Peyer's patch (tissue), 4 donors: ENCODE measurements around the gene KCNB1. TPM values are rescaled to one million over a fixed set of nuclear protein-coding genes. Genes with fewer than 3 reads are reported as not detected.

Source experiments
- DNase-seq, 3 donors: peaks; one replicate each; pipeline ENCODE4 v3.0.0-alpha.2; 2017 to 2019
- H3K27ac ChIP-seq, 4 donors: fragments of 200-600 bp; sonication (generic); one replicate each; pipeline ENCODE4 v1.5.1; 2016 to 2019
- H3K27me3 ChIP-seq, 2 donors: fragments of 200-600 bp; sonication (generic); one replicate each; pipeline ENCODE4 v1.5.1; 2019
- H3K36me3 ChIP-seq, 3 donors: fragments of 200-600 bp; sonication (generic); one replicate each; pipeline ENCODE4 v1.5.1; 2016 to 2019
- H3K4me1 ChIP-seq, 4 donors: fragments of 200-600 bp; sonication (generic); one replicate each; pipeline ENCODE4 v1.5.1; 2016 to 2019
- H3K4me3 ChIP-seq, 4 donors: fragments of 200-600 bp; sonication (generic); 1 replicate in 3 of 4; 2 replicates in 1 of 4; pipeline ENCODE4 v1.5.1; 2016 to 2019; ENCODE audit warnings: mild to moderate bottlenecking in 1 of 4
- H3K9me3 ChIP-seq, 4 donors: fragments of 200-600 bp; sonication (generic); one replicate each; pipeline ENCODE4 v1.5.1; 2016 to 2019; ENCODE audit warnings: mild to moderate bottlenecking in 1 of 4
- POLR2A ChIP-seq, 2 donors: fragments of 450-650 bp; IDR thresholded peaks; one replicate each; pipeline ENCODE4 v1.5.1; 2017; ENCODE audit warnings: antibody characterized with exemption in 2 of 2, mild to moderate bottlenecking in 2 of 2, moderate library complexity in 2 of 2
- total RNA-seq, 4 donors: library from RNA; depleted of rRNA; stranded (reverse); fragments of >200 nt; gene quantifications; one replicate each; pipeline ENCODE4 v1.1.0, GENCODE V29; 2016
- TF ChIP-seq, protein P1 (sequence below), 6 experiments: fragments of 450-650 bp in 4 of 6; fragments of 200-600 bp in 2 of 6; sonication (generic) in 1 of 6; IDR thresholded peaks; one replicate each; pipeline ENCODE4 v1.5.1; 2017 to 2019; ENCODE audit warnings: antibody characterized with exemption in 6 of 6, mild to moderate bottlenecking in 3 of 6, moderate library complexity in 1 of 6

The KCNB1 gene
- total RNA-seq, 4 donors from 2014 or later: 0.35 to 0.85 (median 0.61) TPM

DNA sequence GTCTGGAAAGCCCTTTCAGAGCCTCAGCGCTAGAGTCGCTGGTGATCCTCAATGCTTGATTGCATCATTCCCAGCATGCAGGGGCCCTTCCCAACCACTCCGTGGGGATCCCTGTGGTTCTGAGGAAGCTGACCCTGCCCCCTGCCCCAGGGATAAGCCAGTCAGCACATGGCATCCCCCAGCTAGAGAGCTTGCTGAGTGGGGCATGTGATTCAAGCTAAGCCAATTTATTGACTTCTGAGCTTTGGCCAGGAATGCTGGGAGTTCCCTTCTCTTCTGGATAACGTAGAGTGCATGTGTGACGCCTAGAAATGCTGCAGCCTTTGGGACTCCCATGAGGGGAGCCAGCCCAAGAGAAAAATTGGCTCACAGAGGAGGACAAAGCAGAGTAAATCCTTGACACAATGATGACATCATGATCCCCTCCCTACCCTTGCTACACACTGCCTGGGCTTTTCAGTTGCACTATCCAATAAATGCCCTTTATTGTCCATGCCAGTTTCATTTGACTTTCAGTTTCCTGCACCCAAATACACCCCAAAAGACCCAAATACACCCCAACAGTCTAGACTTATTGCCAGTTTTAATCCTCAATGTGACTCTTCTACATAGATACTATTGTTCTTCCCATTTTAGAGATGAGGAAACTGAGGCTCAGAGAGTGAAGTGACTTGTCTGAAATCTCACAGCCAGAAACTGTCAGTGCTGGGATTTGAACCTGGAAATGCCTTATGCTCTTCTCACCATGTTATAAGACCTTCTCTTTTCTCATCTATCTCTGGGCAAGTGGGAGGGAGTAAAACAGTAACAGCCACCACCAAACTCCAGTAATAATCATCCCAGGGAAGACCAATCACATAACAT, 34.3 kb downstream of the KCNB1 start:
- Histone ChIP-seq H3K4me1 (peaks cover 0 to 4% (median 0%) of the 10 kb centered on the region in 4 donors), H3K27me3 (no peaks in the 10 kb centered on the region), H3K36me3 (no peaks in the 10 kb centered on the region), H3K27ac (peak overlapping the region; percentile 5 to 73 (median 26)), H3K9me3 (no peaks in the 10 kb centered on the region), H3K4me3 (no peak overlapping the region)
- TF ChIP-seq POLR2A (IDR thresholded peaks at IDR 0.05): no peak
- TF ChIP-seq, protein P1, sequence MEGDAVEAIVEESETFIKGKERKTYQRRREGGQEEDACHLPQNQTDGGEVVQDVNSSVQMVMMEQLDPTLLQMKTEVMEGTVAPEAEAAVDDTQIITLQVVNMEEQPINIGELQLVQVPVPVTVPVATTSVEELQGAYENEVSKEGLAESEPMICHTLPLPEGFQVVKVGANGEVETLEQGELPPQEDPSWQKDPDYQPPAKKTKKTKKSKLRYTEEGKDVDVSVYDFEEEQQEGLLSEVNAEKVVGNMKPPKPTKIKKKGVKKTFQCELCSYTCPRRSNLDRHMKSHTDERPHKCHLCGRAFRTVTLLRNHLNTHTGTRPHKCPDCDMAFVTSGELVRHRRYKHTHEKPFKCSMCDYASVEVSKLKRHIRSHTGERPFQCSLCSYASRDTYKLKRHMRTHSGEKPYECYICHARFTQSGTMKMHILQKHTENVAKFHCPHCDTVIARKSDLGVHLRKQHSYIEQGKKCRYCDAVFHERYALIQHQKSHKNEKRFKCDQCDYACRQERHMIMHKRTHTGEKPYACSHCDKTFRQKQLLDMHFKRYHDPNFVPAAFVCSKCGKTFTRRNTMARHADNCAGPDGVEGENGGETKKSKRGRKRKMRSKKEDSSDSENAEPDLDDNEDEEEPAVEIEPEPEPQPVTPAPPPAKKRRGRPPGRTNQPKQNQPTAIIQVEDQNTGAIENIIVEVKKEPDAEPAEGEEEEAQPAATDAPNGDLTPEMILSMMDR (IDR thresholded peaks at IDR 0.05): no peak
- DNase-seq: no peak

DNA sequence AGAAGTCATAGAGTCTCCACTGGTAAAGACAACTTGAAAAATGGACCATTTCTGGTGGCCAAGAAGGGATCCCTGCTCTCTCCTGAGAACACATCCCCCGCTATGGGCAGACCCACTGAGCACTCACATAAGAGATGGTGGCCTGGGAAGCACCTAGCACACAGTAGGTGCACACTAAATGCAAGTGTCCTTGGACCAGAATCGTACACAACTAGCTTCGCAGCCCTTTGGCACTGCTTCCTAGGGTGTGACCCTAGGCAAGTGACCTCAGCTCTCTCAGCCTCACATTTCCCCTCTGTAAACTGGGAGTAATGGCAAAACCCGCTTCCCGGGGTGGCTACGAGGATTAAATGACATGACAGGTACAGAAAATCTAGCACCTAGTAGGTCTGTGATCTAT, 35.1 kb downstream of the KCNB1 start:
- Histone ChIP-seq H3K4me1 (peaks cover 0 to 4% (median 0%) of the 10 kb centered on the region in 4 donors), H3K9me3 (no peaks in the 10 kb centered on the region), H3K4me3 (no peak overlapping the region), H3K27me3 (no peaks in the 10 kb centered on the region), H3K27ac (peak overlapping the region; percentile 19 to 73 (median 36)), H3K36me3 (no peaks in the 10 kb centered on the region)
- TF ChIP-seq POLR2A (IDR thresholded peaks at IDR 0.05): no peak
- TF ChIP-seq, protein P1 (IDR thresholded peaks at IDR 0.05): no peak
- no peak for DNase-seq

DNA sequence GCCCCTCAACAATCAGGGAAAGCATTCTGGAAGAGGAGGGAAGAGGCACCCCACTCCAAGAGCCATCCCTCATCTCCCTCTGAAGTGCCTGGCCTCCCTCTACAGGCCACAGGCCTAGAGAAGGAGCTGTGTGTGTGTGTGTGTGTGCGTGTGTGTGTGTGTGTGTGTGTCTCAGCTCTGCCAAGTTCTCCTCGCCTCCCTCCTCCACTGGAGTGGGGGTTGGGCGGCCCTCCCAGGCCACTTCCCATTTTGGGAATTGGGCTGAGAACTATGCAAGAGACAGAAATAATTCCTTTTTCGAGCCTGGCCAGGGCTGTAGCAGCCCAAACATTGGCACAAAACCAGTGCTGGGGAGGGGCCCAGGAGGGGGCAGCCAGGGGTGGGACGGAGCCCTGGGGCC, 35.7 kb downstream of the KCNB1 start:
- H3K4me3 ChIP-seq: no peak overlapping the region
- H3K27me3 ChIP-seq: no peaks in the 10 kb centered on the region
- H3K4me1 ChIP-seq: peaks cover 0 to 4% (median 0%) of the 10 kb centered on the region in 4 donors
- peak overlapping the region; percentile 9 to 73 (median 36) for H3K27ac ChIP-seq
- no peaks in the 10 kb centered on the region for H3K36me3 ChIP-seq
- TF ChIP-seq POLR2A (IDR thresholded peaks at IDR 0.05): no peak
- TF ChIP-seq, protein P1 (IDR thresholded peaks at IDR 0.05): no peak
- DNase-seq: peak in 2 of 3 donors; percentile 57 to 67
- no peaks in the 10 kb centered on the region for H3K9me3 ChIP-seq

DNA sequence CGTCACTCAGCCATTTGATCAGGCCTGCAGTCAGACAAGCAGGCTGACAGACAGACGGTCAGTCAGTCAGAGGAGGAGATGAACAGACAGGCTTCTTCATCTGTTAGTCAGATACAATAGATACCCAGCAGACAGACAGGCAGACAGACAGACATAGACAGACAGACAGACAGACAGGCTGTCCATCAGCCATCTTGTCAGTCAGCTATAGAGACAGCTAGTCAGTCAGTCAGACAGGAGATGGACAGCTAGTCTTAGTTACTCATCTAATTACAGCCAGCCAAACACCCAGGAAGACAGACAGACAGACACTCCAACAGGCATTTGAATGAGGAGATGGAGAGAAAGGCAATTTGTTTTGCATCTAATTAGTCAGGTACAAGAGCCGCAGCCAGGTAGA, 36.4 kb downstream of the KCNB1 start:
- H3K27ac ChIP-seq: peak overlapping the region in 2 of 4 donors; percentile 9 to 73

DNA sequence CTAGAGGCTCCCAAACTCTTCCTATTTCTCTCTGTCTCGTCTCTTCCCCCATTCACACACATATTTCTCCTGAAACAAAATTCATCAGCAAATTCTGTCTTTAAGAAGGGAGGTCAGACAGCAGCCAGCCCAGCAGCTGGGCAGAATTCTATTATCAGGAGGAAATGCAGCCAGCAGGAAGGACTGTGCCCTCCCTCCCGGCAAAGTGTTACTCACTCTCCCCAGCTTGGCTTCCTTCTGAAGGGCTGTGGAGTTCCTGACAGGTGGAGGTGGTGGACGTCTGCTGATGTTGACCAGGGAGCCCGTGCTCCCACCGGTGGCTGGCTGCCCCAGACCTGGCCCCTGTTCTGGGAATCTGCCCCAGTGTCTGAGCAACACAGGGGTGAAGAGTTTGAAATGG, 37.3 kb downstream of the KCNB1 start:
- H3K27ac ChIP-seq: peak overlapping the region in 1 of 4 donors; percentile 73
- H3K36me3 ChIP-seq: no peaks in the 10 kb centered on the region
- peaks cover 0 to 4% (median 0%) of the 10 kb centered on the region in 4 donors for H3K4me1 ChIP-seq
- no peaks in the 10 kb centered on the region for H3K27me3 ChIP-seq
- no peaks in the 10 kb centered on the region for H3K9me3 ChIP-seq
- no peak for DNase-seq
- no peak overlapping the region for H3K4me3 ChIP-seq
- TF ChIP-seq POLR2A (IDR thresholded peaks at IDR 0.05): no peak
- TF ChIP-seq, protein P1 (IDR thresholded peaks at IDR 0.05): no peak

More for the DNA sequence above, 36.4 kb downstream of the KCNB1 start:
- H3K9me3 ChIP-seq: no peaks in the 10 kb centered on the region
- H3K4me1 ChIP-seq: peaks cover 0 to 4% (median 0%) of the 10 kb centered on the region in 4 donors
- no peaks in the 10 kb centered on the region for H3K36me3 ChIP-seq
- no peak for DNase-seq
- no peak for TF ChIP-seq POLR2A (IDR thresholded peaks at IDR 0.05)
- TF ChIP-seq, protein P1 (IDR thresholded peaks at IDR 0.05): no peak
- no peaks in the 10 kb centered on the region for H3K27me3 ChIP-seq
- no peak overlapping the region for H3K4me3 ChIP-seq
